Daoy (cell line): Measurements from ENCODE around the gene GAD1. TPM values are rescaled to one million over a fixed set of nuclear protein-coding genes. Genes with fewer than 3 reads are reported as not detected.

Experiments used
- DNase-seq: peaks from one replicate; pipeline ENCODE4 v3.0.0-alpha.2; 2015; ENCODE audit warnings: low read depth
- total RNA-seq: library from RNA; depleted of rRNA; stranded (reverse); fragments of >200 nt; shearing (Covaris generic); gene quantifications from 2 replicates; pipeline ENCODE4 v1.2.3, GENCODE V29; 2014; rRNA removed

Gene GAD1
- 8.6 and 11.7 TPM in 2 replicates for total RNA-seq

DNA sequence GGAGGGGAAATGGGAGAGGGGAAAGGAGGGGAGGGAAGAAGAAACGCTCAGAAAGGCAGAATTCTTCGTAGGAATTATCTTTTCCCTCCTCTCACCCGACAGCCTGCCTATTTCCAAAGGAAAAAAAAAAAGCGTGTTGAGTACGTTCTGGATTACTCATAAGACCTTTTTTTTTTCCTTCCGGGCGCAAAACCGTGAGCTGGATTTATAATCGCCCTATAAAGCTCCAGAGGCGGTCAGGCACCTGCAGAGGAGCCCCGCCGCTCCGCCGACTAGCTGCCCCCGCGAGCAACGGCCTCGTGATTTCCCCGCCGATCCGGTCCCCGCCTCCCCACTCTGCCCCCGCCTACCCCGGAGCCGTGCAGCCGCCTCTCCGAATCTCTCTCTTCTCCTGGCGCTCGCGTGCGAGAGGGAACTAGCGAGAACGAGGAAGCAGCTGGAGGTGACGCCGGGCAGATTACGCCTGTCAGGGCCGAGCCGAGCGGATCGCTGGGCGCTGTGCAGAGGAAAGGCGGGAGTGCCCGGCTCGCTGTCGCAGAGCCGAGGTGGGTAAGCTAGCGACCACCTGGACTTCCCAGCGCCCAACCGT, at the start of gene GAD1:
Gene GAD1, plus strand, starts transcription at position 384 of the 589 bp plus-strand sequence. CDS start 1,705 bp downstream, outside the sequence.
- DNase-seq: peak; percentile 84

- DNase-seq: peak; percentile 60
These were observed 46.6 kb upstream of the GAD1 start, which contains the start of gene ERICH2 for GRCh38 chr2:170770008-170770605. ERICH2 (plus strand) TSS chr2:170770378; CDS start chr2:170770682, 304 bp downstream.

GRCh38 chr2:170770606-170771420, 45.9 kb upstream of the GAD1 start:
- DNase-seq: peak; percentile 88

DNA sequence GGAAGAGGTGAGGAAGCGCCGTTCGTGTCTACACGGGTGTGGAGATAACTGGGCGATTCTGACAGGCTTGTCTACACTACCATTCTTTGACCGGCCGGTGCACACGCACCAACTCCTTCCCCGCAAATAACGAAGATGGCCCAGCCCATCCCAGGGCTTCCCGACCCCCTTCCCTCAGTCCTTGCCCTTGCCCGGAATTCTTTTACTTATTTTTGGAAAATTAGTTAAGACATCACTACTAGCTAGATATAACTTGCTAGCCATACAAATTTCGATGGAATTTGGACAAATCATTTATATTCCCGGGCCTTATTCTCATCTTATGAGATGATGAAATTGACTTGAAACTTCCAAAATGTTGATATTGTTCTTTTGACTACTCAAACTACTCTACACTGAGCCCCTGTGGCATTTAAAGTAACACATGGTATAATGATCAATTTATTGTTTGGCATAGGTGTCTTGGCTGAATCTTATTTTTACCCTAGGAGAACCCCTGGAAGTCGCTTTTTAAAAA, 45.2 kb upstream of the GAD1 start:
- no peak for DNase-seq

DNA sequence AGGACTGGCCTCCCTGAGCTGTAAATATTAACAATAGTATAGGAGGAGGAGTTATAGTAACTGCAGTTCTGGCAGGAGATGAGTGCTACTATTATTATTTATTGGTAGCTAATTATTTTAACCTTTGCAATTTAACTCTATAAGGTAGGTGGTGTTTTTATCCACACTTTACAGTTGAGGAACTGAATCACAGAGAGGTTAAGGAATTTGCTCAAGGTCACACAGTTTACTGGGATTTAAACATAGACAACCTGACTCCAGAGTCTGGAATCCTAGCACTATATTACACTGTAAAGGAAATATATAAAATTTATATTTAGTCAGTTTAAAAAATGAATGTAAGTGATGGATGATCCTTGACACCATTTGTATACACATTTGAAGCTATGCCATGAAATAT, 44.4 kb upstream of the GAD1 start:
- DNase-seq: no peak

DNA sequence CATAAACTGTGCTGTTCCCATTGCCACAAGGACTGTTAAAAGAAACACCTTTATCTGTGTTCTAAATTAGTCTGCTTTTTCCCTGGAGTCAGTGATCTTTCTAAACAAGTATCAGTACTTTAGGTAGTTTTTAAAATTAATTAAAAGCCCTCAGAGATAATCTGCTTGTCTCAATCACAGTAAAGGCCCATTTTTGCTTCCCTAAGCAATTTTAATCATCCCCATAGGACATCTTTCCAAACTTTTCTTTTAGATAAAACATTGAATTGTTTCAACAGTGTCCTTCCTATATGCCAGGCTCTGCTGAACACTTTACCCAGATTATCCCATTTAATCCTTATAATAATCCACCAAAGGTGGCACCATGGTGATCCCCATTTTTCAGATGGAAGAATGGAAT, 42.6 kb upstream of the GAD1 start:
- DNase-seq: no peak

- no peak for DNase-seq
These were observed 37.8 kb upstream of the GAD1 start for GRCh38 chr2:170778900-170779299.

- no peak for DNase-seq
These were observed 37.4 kb upstream of the GAD1 start for GRCh38 chr2:170779304-170779703.

GRCh38 chr2:170782673-170783072, 34.0 kb upstream of the GAD1 start:
- no peak for DNase-seq

DNA sequence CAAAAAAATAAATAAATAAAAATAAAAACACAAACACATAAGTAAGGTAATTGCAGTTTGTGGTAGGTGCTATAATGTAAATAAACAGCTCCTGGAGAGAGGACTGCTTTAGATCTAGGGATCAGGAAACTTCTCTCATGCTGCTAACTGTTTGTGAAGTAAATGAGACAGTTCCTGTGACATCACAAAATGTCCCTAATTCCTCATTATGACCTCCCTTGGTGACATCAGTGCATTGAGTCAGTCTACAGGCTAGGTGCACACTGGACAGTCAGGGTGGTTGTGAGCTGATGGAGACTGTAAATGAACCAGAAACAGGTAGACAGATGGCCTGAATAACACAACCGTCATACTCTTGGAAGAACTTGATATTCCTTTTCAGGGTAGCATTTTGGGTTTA, 33.1 kb upstream of the GAD1 start:
- DNase-seq: no peak

DNA sequence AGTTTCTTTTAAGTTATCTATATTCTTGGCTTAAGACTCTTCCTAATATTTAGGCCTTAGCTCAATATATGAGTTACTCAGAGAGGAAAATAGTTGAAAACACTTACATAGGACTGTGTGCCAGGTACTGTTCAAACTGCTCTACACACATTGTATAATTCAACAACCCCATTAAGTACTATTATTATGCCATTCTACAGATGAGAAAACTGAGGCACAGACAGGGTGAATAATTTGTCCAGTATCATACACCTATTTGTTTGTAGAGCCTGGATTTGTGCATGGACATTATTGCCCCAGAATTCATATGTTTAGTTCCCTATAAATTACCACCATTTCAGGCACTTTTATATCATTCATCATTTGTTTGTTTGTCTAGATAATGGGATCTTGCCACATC, 17.7 kb upstream of the GAD1 start:
- no peak for DNase-seq

DNA sequence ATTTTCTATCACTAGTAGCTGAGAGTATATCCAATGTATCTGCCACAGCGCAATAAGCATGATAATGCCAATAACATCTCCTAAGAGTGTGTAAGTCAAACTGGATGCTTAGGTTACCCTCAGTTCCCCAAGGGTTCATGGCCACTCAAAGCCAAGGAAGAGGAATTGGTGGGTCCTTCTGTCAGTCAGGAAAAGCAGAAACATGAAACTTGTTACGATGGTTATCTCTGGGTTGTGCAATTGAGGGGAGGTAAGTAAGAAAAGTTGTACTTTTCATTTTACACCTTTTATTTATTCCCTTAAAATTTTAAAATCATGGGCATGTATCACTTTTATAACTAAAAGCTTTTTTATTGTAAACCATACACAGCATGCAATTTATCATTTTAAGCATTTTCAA, 10.1 kb upstream of the GAD1 start:
- no peak for DNase-seq

DNA sequence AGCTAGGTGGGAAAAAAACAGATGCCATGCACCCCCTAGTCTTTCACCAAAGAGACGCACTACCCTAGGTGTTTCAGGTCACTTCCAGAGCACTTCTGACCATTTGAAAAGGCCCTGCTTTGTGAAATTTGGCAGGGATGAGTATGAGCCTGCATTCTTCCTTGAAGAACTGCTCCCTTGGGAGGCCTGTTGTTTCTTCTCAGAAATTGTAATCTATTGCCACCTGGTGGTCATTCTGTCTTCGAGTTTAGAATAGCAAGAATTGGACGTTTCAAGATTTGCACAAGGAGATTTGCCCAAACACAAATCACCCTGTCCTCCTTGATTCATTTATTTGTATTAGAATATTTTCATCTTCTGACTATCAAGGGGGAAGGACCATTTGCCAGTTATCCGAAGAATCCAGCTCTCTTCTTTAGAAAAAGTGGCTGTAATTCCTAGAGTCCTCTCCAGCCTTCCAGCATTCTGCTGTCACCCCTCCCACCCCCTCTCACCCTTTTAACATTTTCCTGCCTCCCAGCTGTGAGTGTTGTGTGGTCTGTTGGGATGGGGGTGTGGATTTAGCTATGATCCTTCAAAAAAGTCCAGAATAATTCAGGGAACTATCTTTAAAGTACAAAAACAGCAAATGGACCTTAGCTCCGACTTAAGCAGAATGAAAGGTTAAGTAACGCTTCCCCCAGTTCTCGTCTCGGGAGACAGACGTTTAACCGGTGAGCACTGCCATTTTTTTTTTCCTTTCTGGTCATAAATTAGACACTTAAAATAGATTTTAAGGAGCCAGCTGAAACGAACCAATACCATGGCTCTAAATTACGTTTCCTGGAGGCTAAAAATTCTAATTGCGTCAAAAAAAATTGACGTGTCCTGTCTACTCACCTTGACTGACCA, 3.7 kb upstream of the GAD1 start:
- DNase-seq: peak; percentile 73

DNA sequence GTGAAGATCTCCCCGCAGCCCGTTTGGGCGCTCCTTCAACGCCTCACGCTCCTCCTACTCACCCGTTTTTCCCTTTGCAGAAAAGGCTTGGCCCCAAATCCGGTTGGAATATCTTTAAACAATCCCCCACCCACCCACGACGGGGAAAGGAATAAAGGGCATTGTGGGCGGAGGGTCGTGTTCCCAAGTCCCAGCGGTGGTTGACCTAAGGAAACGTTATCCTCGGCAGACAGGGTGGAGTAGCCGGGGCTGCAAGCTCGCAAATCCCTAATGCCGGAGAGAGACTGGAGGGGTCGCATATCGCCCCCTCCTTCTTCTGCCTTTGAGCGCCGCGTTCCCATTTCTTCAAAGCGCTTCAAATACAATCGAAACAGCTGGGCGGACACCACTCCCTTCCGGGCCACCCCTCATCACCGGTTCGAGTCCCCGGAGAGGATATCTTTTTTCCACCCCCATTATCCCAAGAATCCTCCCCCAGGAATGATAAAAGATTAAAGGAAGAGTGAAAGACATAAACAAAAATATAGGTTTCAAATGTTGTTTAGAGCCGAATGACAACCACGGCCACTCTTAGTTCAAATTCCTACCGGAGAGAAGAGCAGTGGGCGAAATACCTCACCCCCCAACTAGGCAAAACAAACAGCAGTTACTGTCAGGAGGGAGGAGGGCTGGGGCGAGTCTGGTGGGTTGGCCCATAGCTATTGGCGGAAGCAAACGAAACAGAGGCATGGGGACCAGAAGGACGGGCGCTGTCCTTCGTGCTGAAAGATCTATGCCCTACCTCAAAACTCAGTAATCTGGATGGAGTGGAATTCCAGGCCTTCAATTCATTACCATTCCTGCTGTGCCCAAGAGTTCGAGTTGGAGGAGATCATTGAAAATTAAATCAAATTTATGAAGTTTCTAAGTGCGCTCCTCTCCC, 2.8 kb upstream of the GAD1 start:
- DNase-seq: peak; percentile 77

DNA sequence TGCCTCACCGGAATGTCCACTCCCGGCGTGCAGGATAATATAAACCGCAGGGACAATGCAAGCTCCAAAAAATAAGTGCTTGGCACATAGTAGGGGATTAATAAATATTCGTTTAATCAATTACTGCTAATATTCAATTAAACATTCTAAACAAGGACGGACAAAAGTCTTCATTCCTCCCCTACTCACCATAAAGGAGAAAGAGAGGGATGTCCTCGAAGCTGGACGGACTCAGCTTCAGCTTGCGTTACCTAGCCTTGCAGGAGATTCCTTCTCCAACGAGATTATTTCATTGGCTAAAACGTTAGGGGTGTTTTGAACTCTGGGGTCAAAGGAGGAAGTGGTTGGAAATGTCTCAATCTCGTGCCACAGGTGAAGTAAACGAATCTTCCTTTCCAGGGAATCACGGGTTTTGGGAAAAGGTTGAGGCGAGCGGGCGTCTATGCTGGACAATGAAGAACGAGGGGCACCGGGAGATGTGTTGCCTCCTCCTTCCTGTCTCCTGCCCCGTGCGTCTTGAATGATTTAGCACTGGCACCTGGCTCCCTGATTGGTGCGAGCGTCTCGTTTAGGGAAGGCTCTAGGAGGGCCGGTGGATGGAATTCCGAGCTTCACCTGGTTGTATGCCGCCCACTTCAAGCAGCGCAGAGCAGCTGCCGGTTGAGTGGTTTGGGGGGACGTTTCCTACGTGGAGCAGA, 2.0 kb upstream of the GAD1 start:
- DNase-seq: no peak

GRCh38 chr2:170815311-170815710, 1.4 kb upstream of the GAD1 start:
- DNase-seq: no peak

DNA sequence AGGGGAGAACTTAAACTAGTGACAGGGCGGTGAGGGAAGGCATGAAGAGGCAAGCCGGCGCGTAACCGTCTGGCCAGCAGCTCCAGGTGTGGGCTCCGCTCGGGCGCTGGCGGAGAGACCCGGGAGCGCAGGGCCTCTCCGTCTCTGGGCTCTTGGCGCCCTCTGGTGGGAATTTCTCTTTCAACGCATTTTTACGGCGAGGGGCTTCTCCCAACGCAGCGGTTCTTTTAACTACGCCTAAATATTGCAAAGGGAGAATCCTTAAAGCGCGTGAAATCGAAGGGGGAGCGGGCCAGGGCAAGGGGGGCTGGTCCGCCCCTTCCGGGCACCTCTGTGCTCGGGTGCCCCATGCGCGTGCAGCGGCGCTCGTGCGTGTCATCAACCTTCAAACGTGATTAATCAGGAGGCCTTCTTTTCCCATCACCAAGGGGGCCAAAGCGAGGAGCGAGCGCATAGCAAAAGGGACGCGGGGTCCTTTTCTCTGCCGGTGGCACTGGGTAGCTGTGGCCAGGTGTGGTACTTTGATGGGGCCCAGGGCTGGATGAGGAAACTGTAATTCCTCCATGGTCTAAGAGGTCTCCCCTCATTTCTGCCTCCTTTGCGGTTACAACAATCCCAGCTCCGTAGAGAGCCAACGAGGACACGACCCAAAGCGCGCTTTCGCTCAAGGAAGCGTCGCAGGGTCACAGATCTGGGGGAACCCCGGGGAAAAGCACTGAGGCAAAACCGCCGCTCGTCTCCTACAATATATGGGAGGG, 762 bp upstream of the GAD1 start:
- DNase-seq: peak; percentile 74

DNA sequence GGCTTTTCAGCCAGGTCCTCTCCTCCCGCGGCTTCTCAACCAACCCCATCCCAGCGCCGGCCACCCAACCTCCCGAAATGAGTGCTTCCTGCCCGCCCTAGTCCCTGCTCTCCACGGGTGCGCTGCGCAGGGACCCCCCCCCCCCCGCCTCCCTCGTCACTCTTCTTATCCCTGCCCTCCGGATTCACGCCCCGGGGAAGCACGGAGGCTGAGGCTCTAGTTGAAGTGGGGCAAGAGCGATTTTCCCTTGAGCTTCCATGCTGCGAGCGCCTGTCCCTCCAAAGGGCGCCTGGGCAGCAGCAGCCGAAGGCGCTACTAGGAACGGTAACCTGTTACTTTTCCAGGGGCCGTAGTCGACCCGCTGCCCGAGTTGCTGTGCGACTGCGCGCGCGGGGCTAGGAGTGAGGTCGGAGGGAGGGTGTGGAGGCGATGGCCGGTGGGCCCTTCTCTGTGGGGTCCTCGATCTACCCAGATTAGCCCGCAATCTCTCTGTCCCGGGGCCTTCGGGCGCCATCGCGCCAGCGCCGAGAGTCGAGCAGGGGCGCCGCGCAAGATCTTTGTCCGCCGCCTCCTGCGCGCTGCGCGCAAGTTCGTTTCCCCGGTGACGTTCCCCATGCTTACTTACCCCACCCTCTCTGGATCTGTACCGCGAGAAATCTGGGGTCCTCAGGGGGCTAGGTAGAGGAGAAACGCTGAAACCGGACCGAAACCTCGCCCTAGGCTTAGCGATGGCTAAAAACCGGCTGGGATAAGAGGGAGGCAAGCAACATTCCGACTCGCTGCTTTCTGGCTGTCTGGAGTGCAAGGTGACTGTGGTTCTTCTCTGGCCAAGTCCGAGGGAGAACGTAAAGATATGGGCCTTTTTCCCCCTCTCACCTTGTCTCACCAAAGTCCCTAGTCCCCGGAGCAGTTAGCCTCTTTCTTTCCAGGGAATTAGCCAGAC, 677 bp downstream of the GAD1 start:
- DNase-seq: peak; percentile 54
